Measurements from ENCODE around the gene ZG16B.

ZG16B gene

GRCh38 chr16:2867987-2868789 is 38.1 kb downstream of the ZG16B start:
- peak; percentile 94 to 98 for DNase-seq (ENCODE audit: low read depth in 2 of 2)

GRCh38 chr16:2871926-2872325 is 41.8 kb downstream of the ZG16B start:
- no peak for DNase-seq (ENCODE audit: low read depth in 2 of 2)

DNA sequence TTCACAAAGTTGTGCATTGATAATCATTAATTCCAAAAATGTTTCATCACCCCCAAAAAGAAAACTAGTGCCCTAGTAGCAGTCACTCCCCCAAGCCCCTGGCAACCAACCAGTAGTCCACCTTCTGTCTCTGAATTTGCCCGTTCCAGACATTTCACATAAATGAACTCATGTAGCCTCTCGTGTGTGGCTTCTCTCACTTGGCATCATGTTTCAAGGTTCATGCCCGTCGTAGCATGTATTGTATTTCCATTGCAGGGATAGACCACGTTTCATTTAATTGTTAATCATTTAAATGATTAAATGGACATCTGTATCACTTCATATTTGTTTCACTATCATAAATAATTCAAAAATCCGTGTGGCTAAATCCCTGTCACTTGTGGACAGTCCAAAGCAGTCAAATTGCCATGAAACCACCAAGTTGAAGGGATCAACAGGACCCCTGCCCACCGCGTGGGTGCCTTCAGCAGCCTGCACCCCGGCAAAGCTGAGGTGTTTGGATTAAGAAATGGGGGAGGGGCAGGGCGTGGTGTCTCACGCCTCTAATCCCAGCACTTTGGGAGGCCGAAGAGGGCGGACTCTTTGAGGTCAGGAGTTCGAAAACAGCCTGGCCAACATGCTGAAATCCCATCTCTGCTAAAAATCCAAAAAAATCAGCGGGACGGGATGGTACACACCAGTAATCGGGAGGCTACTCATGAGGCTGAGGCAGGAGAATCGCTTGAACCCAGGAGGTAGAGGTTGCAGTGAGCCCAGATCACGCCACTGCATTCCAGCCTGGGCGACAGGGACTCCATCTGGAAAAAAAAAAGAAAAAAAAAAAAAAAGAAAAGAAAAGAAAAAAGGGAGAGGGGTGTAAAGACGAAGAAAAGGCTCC is 44.2 kb downstream of the ZG16B start:
- DNase-seq (ENCODE audit: low read depth in 2 of 2) = no peak

DNA sequence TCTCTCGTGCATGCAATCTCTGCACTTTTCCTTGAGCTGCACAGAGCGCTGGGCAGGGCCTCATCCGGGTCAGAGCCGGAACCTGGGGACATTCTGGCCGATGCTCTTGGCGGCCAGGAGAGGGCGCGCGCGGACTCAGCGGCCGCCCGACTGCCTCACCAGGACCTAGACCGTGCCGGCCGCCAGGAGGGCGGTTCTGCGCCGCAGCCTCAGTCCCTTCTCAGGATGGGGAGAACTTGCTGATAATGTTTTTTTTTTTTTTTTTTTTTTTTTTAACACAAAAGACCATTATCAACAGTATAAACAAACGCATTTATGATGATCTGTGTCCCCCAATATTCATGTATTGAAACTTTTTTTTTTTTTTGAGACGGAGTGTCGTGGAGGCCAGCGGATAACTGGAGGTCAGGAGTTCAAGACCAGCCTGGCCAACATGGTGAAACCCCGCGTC is 44.8 kb downstream of the ZG16B start:
- peak; percentile 50 to 61 for DNase-seq (ENCODE audit: low read depth in 2 of 2)

GRCh38 chr16:2879854-2880508 is 49.9 kb downstream of the ZG16B start:
- no peak for DNase-seq (ENCODE audit: low read depth in 2 of 2)
